Endodermal cell (in vitro differentiated cells): ENCODE measurements around the gene MS4A15. TPM values are rescaled to one million over a fixed set of nuclear protein-coding genes. Genes with fewer than 3 reads are reported as not detected.
A peak's percentile ranks its signal among the peaks of the same experiment; 100 is the strongest.

Experiments used
- DNase-seq: peaks from one replicate; pipeline ENCODE4 v3.0.0-alpha.2; 2017
- H3K27ac ChIP-seq: 2 replicates; pipeline ENCODE4 v1.5.1; 2013; ENCODE audit warnings: mild to moderate bottlenecking, low read depth, low read length, moderate library complexity
- H3K27me3 ChIP-seq: 2 replicates; pipeline ENCODE4 v1.6.1; 2013; ENCODE audit warnings: mild to moderate bottlenecking, low read length, moderate library complexity; ENCODE audit not compliant: insufficient read depth, control insufficient read depth, poor library complexity, severe bottlenecking
- H3K36me3 ChIP-seq: 2 replicates; pipeline ENCODE4 v1.7.0; 2013; ENCODE audit warnings: mild to moderate bottlenecking, low read length, moderate library complexity; ENCODE audit not compliant: control insufficient read depth, insufficient read depth
- H3K4me1 ChIP-seq: one replicate; pipeline ENCODE4 v1.7.0; 2013; ENCODE audit warnings: low read length; ENCODE audit not compliant: control insufficient read depth, insufficient read depth
- H3K4me3 ChIP-seq: 2 replicates; pipeline ENCODE4 v1.5.1; 2013; ENCODE audit warnings: mild to moderate bottlenecking, low read length, moderate library complexity
- H3K9ac ChIP-seq: 2 replicates; pipeline ENCODE4 v1.6.1; 2013; ENCODE audit warnings: mild to moderate bottlenecking, low read length, moderate library complexity; ENCODE audit not compliant: poor library complexity, severe bottlenecking; ENCODE audit errors: extremely low read depth
- H3K9me3 ChIP-seq: 2 replicates; pipeline ENCODE4 v1.6.1; 2013; ENCODE audit warnings: mild to moderate bottlenecking, low read length, moderate library complexity; ENCODE audit not compliant: control insufficient read depth
- H3K27ac Mint-ChIP-seq: 2 replicates; pipeline ENCODE4 v1.8.0; 2020; ENCODE audit warnings: mixed read lengths
- H3K27me3 Mint-ChIP-seq: 2 replicates; pipeline ENCODE4 v1.8.0; 2021; ENCODE audit warnings: mild to moderate bottlenecking, mixed read lengths; ENCODE audit not compliant: insufficient read depth
- H3K36me3 Mint-ChIP-seq: 2 replicates; pipeline ENCODE4 v1.8.0; 2020; ENCODE audit warnings: low read depth, mixed read lengths
- H3K4me1 Mint-ChIP-seq: 2 replicates; pipeline ENCODE4 v1.8.0; 2020; ENCODE audit warnings: mixed read lengths
- H3K4me3 Mint-ChIP-seq: 2 replicates; pipeline ENCODE4 v1.8.0; 2020; ENCODE audit warnings: mild to moderate bottlenecking, moderate library complexity, mixed read lengths
- H3K9me3 Mint-ChIP-seq: 2 replicates; pipeline ENCODE4 v1.8.0; 2020; ENCODE audit warnings: mild to moderate bottlenecking, mixed read lengths
- CTCF ChIP-seq: fragments of 200-600 bp; sonication (generic); conservative IDR thresholded peaks from 2 replicates; pipeline ENCODE4 v1.5.0; 2021; ENCODE audit warnings: antibody characterized with exemption, mild to moderate bottlenecking
- WGBS, 2 experiments: methylation state at CpG; one replicate each; pipeline versions ENCODE4 v1.1.5 to v1.1.7; 2013; ENCODE audit warnings: missing lambda C conversion rate in 2 of 2, mixed read lengths in 1 of 2; ENCODE audit not compliant: insufficient coverage in 1 of 2, insufficient read length in 1 of 2; 5-methylcytosine and 5-hydroxymethylcytosine counted together
- total RNA-seq, 2 donors: library from RNA; stranded (reverse); fragmentation: NEBNext Ultra II Directional in 1 of 2; extraction: Animal tissue kit (Norgen Biotek cat#: 25700) in 1 of 2; gene quantifications; 2 replicates in 1 of 2; 3 replicates in 1 of 2; pipeline ENCODE4 v1.2.1, GENCODE V29; 2021

MS4A15 gene
- total RNA-seq, 2 donors from 2014 or later = not detected

GRCh38 chr11:60765355-60765754, 8.7 kb downstream of the MS4A15 start:
- no peaks in the 10 kb centered on the region for H3K9me3 ChIP-seq
- no peak overlapping the region for H3K27ac ChIP-seq
- Mint-ChIP-seq H3K36me3 (no peaks in the 10 kb centered on the region), H3K27me3 (peaks cover 26% of the 10 kb centered on the region), H3K4me1 (no peaks in the 10 kb centered on the region), H3K9me3 (no peaks in the 10 kb centered on the region), H3K27ac (no peak overlapping the region), H3K4me3 (no peak overlapping the region)
- H3K9ac ChIP-seq = no peak overlapping the region
- H3K36me3 ChIP-seq = no peaks in the 10 kb centered on the region
- H3K4me3 ChIP-seq = no peak overlapping the region
- DNase-seq = no peak
- no peaks in the 10 kb centered on the region for H3K4me1 ChIP-seq
- H3K27me3 ChIP-seq = peaks cover 6% of the 10 kb centered on the region
- TF ChIP-seq CTCF = no peak
- 91 to 95% methylated on average over 5 of the region's 5 CpGs for WGBS, 2 experiments

- Mint-ChIP-seq H3K4me3 (no peak overlapping the region), H3K4me1 (no peaks in the 10 kb centered on the region), H3K36me3 (no peaks in the 10 kb centered on the region), H3K9me3 (no peaks in the 10 kb centered on the region), H3K27ac (no peak overlapping the region), H3K27me3 (peaks cover 29% of the 10 kb centered on the region)
- Histone ChIP-seq H3K27ac (no peak overlapping the region), H3K27me3 (peaks cover 6% of the 10 kb centered on the region), H3K9ac (no peak overlapping the region), H3K9me3 (no peaks in the 10 kb centered on the region), H3K36me3 (no peaks in the 10 kb centered on the region), H3K4me1 (no peaks in the 10 kb centered on the region), H3K4me3 (no peak overlapping the region)
- no peak for TF ChIP-seq CTCF
- 90 to 91% methylated on average over 4 to 10 of the region's 10 CpGs for WGBS, 2 experiments
- no peak for DNase-seq
These were observed 9.9 kb downstream of the MS4A15 start for GRCh38 chr11:60766547-60766946.

- DNase-seq = peak; percentile 86
- no peaks in the 10 kb centered on the region for H3K9me3 Mint-ChIP-seq
- WGBS, 2 experiments = 72 to 77% methylated on average over 6 to 26 of the region's 26 CpGs
These were observed 10.7 kb downstream of the MS4A15 start for GRCh38 chr11:60767388-60767811.

More at GRCh38 chr11:60767388-60767811, 10.7 kb downstream of the MS4A15 start:
- Histone ChIP-seq H3K27me3 (peaks cover 6% of the 10 kb centered on the region), H3K36me3 (no peaks in the 10 kb centered on the region), H3K27ac (no peak overlapping the region), H3K4me3 (no peak overlapping the region), H3K9me3 (no peaks in the 10 kb centered on the region), H3K4me1 (no peaks in the 10 kb centered on the region), H3K9ac (no peak overlapping the region)
- Mint-ChIP-seq H3K4me1 (no peaks in the 10 kb centered on the region), H3K4me3 (no peak overlapping the region), H3K27me3 (peaks cover 29% of the 10 kb centered on the region), H3K36me3 (no peaks in the 10 kb centered on the region), H3K27ac (no peak overlapping the region)
- TF ChIP-seq CTCF = peak; percentile 88
